Muscle of arm (tissue), 12 donors: ENCODE data around the gene KCNQ1. TPM values are rescaled to one million over a fixed set of nuclear protein-coding genes. Genes with fewer than 3 reads are reported as not detected.

Source experiments
- DNase-seq: peaks from one replicate; pipeline ENCODE4 v3.0.0-alpha.2; 2013
- polyA plus RNA-seq, 12 donors: library from polyadenylated mRNA; unstranded; fragments of 120-200 nt; gene quantifications; one replicate each; pipeline ENCODE4 v1.2.1, GENCODE V29; 2013; ENCODE audit not compliant: insufficient read length in 12 of 12

Gene KCNQ1
- polyA plus RNA-seq, 12 donors, result 1.3 to 2.5 (median 2.0) TPM; not detected in 2

GRCh38 chr11:2835296-2835695 lies 390.5 kb downstream of the KCNQ1 start:
- no peak for DNase-seq

GRCh38 chr11:2835751-2836150 lies 390.9 kb downstream of the KCNQ1 start:
- DNase-seq, result no peak

- no peak for DNase-seq
These were observed 391.7 kb downstream of the KCNQ1 start for GRCh38 chr11:2836315-2837095.

- no peak for DNase-seq
These were observed 392.3 kb downstream of the KCNQ1 start for GRCh38 chr11:2837096-2837601.

GRCh38 chr11:2837651-2838050 lies 392.8 kb downstream of the KCNQ1 start:
- DNase-seq, result no peak

GRCh38 chr11:2838091-2838490 lies 393.3 kb downstream of the KCNQ1 start:
- DNase-seq, result no peak

GRCh38 chr11:2838676-2839294 lies 394.0 kb downstream of the KCNQ1 start:
- no peak for DNase-seq

GRCh38 chr11:2839395-2839943 lies 394.7 kb downstream of the KCNQ1 start:
- no peak for DNase-seq

- no peak for DNase-seq
These were observed 396.8 kb downstream of the KCNQ1 start for GRCh38 chr11:2841411-2842190.

- DNase-seq, result no peak
These were observed 398.1 kb downstream of the KCNQ1 start for GRCh38 chr11:2842876-2843275.

GRCh38 chr11:2843551-2843950 lies 398.7 kb downstream of the KCNQ1 start:
- DNase-seq, result no peak

GRCh38 chr11:2844116-2844842 lies 399.5 kb downstream of the KCNQ1 start:
- DNase-seq, result no peak

GRCh38 chr11:2844996-2845395 lies 400.2 kb downstream of the KCNQ1 start:
- no peak for DNase-seq

- DNase-seq, result no peak
These were observed 401.2 kb downstream of the KCNQ1 start for GRCh38 chr11:2846056-2846455.

- no peak for DNase-seq
These were observed 401.7 kb downstream of the KCNQ1 start for GRCh38 chr11:2846470-2846869.

GRCh38 chr11:2847561-2847960 lies 402.8 kb downstream of the KCNQ1 start:
- DNase-seq, result no peak

- no peak for DNase-seq
These were observed 403.7 kb downstream of the KCNQ1 start for GRCh38 chr11:2848497-2848896.

- DNase-seq, result no peak
These were observed 405.4 kb downstream of the KCNQ1 start for GRCh38 chr11:2849994-2850770.

GRCh38 chr11:2853401-2853800 lies 408.6 kb downstream of the KCNQ1 start:
- no peak for DNase-seq

- no peak for DNase-seq
These were observed 409.3 kb downstream of the KCNQ1 start for GRCh38 chr11:2853997-2854560.
